ENCODE data around the gene LAMA3. TPM values are rescaled to one million over a fixed set of nuclear protein-coding genes. Genes with fewer than 3 reads are reported as not detected.

Gene LAMA3
- total RNA-seq, 1 donor from 2014 or later, result 0.47 TPM

- H3K36me3 Mint-ChIP-seq, result no peaks in the 10 kb centered on the region
- TF ChIP-seq EZH2 (IDR thresholded peaks at IDR 0.05) (no peak), EZH2phosphoT487 (IDR thresholded peaks at IDR 0.05) (no peak), CTCF (IDR thresholded peaks at IDR 0.05) (no peak)
- Histone ChIP-seq H3K27ac (no peak overlapping the region), H4K20me1 (ENCODE audit: low read depth) (no peaks in the 10 kb centered on the region), H2AFZ (replicated peaks) (no peak overlapping the region), H3K4me2 (no peak overlapping the region), H3K4me3 (no peak overlapping the region), H3K79me2 (ENCODE audit: low read depth) (no peaks in the 10 kb centered on the region), H3K9ac (no peak overlapping the region), H3F3A (ENCODE audit: low read depth) (no peaks in the 10 kb centered on the region), H3K36me3 (no peaks in the 10 kb centered on the region), H3K27me3 (no peaks in the 10 kb centered on the region), H3K9me3 (ENCODE audit: low read depth) (no peaks in the 10 kb centered on the region), H3K4me1 (no peaks in the 10 kb centered on the region)
- H3K4me3 Mint-ChIP-seq, result no peak overlapping the region
- no peak overlapping the region for H3K27ac Mint-ChIP-seq
- peaks cover 5% of the 10 kb centered on the region for H3K27me3 Mint-ChIP-seq (ENCODE audit: insufficient read depth, low read depth)
- DNase-seq (ENCODE audit: low spot score), result no peak
- H3K4me1 Mint-ChIP-seq, result no peaks in the 10 kb centered on the region
- H3K9me3 Mint-ChIP-seq, result no peaks in the 10 kb centered on the region
Observed at GRCh38 chr18:23810396-23810795, 121.1 kb downstream of the LAMA3 start.

- Mint-ChIP-seq H3K4me1 (no peaks in the 10 kb centered on the region), H3K27me3 (ENCODE audit: insufficient read depth, low read depth) (peaks cover 4% of the 10 kb centered on the region), H3K9me3 (no peaks in the 10 kb centered on the region), H3K27ac (no peak overlapping the region), H3K36me3 (no peaks in the 10 kb centered on the region), H3K4me3 (no peak overlapping the region)
- Histone ChIP-seq H2AFZ (replicated peaks) (no peak overlapping the region), H3K79me2 (ENCODE audit: low read depth) (no peaks in the 10 kb centered on the region), H3F3A (ENCODE audit: low read depth) (no peaks in the 10 kb centered on the region), H3K27me3 (no peaks in the 10 kb centered on the region), H3K4me3 (no peak overlapping the region), H3K27ac (no peak overlapping the region), H3K36me3 (no peaks in the 10 kb centered on the region), H3K4me2 (no peak overlapping the region), H3K9ac (no peak overlapping the region), H3K9me3 (ENCODE audit: low read depth) (no peaks in the 10 kb centered on the region), H3K4me1 (no peaks in the 10 kb centered on the region), H4K20me1 (ENCODE audit: low read depth) (no peaks in the 10 kb centered on the region)
- TF ChIP-seq EZH2phosphoT487 (IDR thresholded peaks at IDR 0.05) (no peak), EZH2 (IDR thresholded peaks at IDR 0.05) (no peak), CTCF (IDR thresholded peaks at IDR 0.05) (no peak)
- no peak for DNase-seq (ENCODE audit: low spot score)
Observed at GRCh38 chr18:23811176-23811575, 121.9 kb downstream of the LAMA3 start.

GRCh38 chr18:23812546-23813440 lies 123.5 kb downstream of the LAMA3 start:
- Mint-ChIP-seq H3K4me1 (no peaks in the 10 kb centered on the region), H3K36me3 (no peaks in the 10 kb centered on the region), H3K9me3 (no peaks in the 10 kb centered on the region), H3K27me3 (ENCODE audit: insufficient read depth, low read depth) (peaks cover 6% of the 10 kb centered on the region), H3K27ac (no peak overlapping the region), H3K4me3 (no peak overlapping the region)
- TF ChIP-seq EZH2phosphoT487 (IDR thresholded peaks at IDR 0.05) (no peak), CTCF (IDR thresholded peaks at IDR 0.05) (peak; percentile 69), EZH2 (IDR thresholded peaks at IDR 0.05) (no peak)
- no peak overlapping the region for H3K4me2 ChIP-seq
- H3K27ac ChIP-seq, result no peak overlapping the region
- no peaks in the 10 kb centered on the region for H3K36me3 ChIP-seq
- no peaks in the 10 kb centered on the region for H4K20me1 ChIP-seq (ENCODE audit: low read depth)
- no peaks in the 10 kb centered on the region for H3F3A ChIP-seq (ENCODE audit: low read depth)
- H2AFZ ChIP-seq (replicated peaks), result no peak overlapping the region
- no peak overlapping the region for H3K9ac ChIP-seq
- H3K4me1 ChIP-seq, result no peaks in the 10 kb centered on the region
- no peak for DNase-seq (ENCODE audit: low spot score)
- H3K27me3 ChIP-seq, result no peaks in the 10 kb centered on the region
- no peak overlapping the region for H3K4me3 ChIP-seq
- no peaks in the 10 kb centered on the region for H3K9me3 ChIP-seq (ENCODE audit: low read depth)
- no peaks in the 10 kb centered on the region for H3K79me2 ChIP-seq (ENCODE audit: low read depth)

Data from neural progenitor cell (in vitro differentiated cells).